ENCODE data around the gene HOXC5. TPM values are rescaled to one million over a fixed set of nuclear protein-coding genes. Genes with fewer than 3 reads are reported as not detected.
A peak's percentile ranks its signal among the peaks of the same experiment; 100 is the strongest.

The HOXC5 gene
- total and polyA plus RNA-seq, 4 experiments from 2014 or later, result not detected

DNA sequence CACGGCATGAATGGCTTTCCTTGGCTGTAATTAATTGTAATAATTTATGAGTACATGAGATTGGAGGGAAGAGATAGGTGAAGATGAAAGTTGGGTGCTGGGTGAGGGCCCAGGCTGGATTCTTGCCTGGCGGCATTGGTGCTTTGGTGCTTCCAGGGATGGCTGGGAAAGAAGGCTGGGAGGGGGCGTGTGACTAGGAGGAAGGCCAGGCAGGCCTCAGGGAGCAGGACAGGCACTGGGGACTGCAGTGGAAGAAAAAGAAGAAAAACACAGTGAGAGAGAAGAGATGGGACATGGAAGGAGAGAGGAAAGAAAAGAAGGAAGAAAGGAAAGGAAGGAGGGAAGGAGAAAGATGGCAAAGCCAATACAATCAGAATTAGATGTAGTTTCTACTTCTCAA lies 29.2 kb upstream of the HOXC5 start:
- intact Hi-C loops (cut with micrococcal nuclease), result no loop called here
- Histone ChIP-seq H3K36me3 (ENCODE audit: insufficient read depth, low read length) (no peaks in the 10 kb centered on the region), H3K27ac (ENCODE audit: low read depth, low read length) (no peak overlapping the region), H3K27me3 (ENCODE audit: insufficient read depth, low read length) (peaks cover 87% of the 10 kb centered on the region), H3K4me3 (ENCODE audit: low read length in 2 of 2) (no peak overlapping the region), H3K4me1 (ENCODE audit: insufficient read depth, low read length) (peaks cover 20% of the 10 kb centered on the region), H3K9me3 (ENCODE audit: control insufficient read depth in 1 of 2, low read length in 2 of 2) (no peaks in the 10 kb centered on the region)
- no peaks in the 10 kb centered on the region for H3K36me3 Mint-ChIP-seq
- POLR2A ChIA-PET (ENCODE audit: partially characterized antibody), result interaction anchor here (1.2 kb wide), 1 partner anchor 188 kb away, joined by 3 read pairs; no protein-coding TSS in a partner anchor
- H3K9me3 Mint-ChIP-seq, result peaks cover 0 to 5% (median 0%) of the 10 kb centered on the region in 8 donors
- H3K4me1 Mint-ChIP-seq, result peaks cover 8 to 38% (median 21%) of the 10 kb centered on the region in 4 donors
- no peak for DNase-seq
- peak overlapping the region in 2 of 8 donors; percentile 22 to 23 for H3K4me3 Mint-ChIP-seq
- CTCF ChIA-PET (ENCODE audit: partially characterized antibody), result interaction anchor here (1.9 to 6.9 kb wide), 4 partner anchors 189 to 215 kb away, joined by 4 to 109 read pairs (median 98); partner anchors contain the start of gene SMUG1
- H3K27me3 Mint-ChIP-seq, result peaks cover 68 to 84% of the 10 kb centered on the region in 2 donors
- H3K27ac Mint-ChIP-seq, result peak overlapping the region in 2 of 7 donors; percentile 0 to 4

DNA sequence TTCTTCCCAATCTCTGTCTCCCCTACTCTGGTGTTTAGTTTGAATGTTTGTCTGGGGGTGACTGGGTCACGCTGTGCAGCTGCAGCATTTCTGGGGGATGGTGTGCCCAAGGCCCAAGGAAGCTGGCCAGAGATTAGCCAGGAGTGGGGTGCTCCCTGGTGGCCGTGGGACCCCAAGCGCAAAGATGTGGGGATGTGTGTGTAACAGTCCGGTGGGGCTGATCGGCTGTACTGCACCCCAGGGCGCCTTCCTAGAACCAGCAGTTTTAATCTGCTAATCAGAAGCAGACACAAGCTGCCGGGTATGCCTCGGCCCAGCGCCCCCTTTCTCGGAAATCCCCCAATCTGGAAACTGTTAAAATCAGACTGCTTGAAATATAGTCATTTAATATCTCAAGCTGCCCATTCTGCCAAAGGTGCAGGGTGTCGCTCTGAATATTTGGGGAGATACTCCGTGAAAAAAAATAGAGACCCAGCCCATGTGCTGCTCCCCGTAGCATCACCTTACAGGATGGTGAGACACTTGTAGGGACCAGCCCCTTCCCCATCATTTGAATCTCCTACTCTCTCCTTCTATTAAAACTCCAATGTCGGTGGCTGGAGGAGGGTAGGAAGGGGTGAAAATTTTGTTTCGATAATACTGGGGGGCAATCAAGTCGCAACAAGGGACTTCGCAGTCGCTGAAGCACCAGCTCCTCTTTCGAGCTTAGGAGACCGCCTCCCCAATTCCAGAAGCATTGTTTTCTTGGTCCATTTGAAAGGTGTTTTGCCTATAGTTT lies 28.6 kb upstream of the HOXC5 start:
- H3K4me1 Mint-ChIP-seq, result peaks cover 10 to 36% (median 23%) of the 10 kb centered on the region in 4 donors
- peaks cover 0 to 2% (median 0%) of the 10 kb centered on the region in 8 donors for H3K9me3 Mint-ChIP-seq
- ChIA-PET CTCF (ENCODE audit: partially characterized antibody) (interaction anchor here (2.0 to 6.9 kb wide), 4 partner anchors 12 to 204 kb away, joined by 14 to 109 read pairs (median 98); partner anchors contain the start of gene SMUG1), POLR2A (ENCODE audit: partially characterized antibody) (interaction anchor here (1.2 kb wide), 1 partner anchor 188 kb away, joined by 3 read pairs; no protein-coding TSS in a partner anchor)
- Histone ChIP-seq H3K27ac (ENCODE audit: low read depth, low read length) (no peak overlapping the region), H3K9me3 (ENCODE audit: control insufficient read depth in 1 of 2, low read length in 2 of 2) (no peaks in the 10 kb centered on the region), H3K36me3 (ENCODE audit: insufficient read depth, low read length) (no peaks in the 10 kb centered on the region), H3K27me3 (ENCODE audit: insufficient read depth, low read length) (peaks cover 84% of the 10 kb centered on the region), H3K4me1 (ENCODE audit: insufficient read depth, low read length) (peaks cover 22% of the 10 kb centered on the region), H3K4me3 (ENCODE audit: low read length in 2 of 2) (no peak overlapping the region)
- peaks cover 66 to 82% of the 10 kb centered on the region in 2 donors for H3K27me3 Mint-ChIP-seq
- intact Hi-C loops (cut with micrococcal nuclease), result no loop called here
- H3K36me3 Mint-ChIP-seq, result no peaks in the 10 kb centered on the region
- H3K4me3 Mint-ChIP-seq, result no peak overlapping the region
- H3K27ac Mint-ChIP-seq, result peak overlapping the region in 1 of 7 donors; percentile 0
- DNase-seq, result no peak

DNA sequence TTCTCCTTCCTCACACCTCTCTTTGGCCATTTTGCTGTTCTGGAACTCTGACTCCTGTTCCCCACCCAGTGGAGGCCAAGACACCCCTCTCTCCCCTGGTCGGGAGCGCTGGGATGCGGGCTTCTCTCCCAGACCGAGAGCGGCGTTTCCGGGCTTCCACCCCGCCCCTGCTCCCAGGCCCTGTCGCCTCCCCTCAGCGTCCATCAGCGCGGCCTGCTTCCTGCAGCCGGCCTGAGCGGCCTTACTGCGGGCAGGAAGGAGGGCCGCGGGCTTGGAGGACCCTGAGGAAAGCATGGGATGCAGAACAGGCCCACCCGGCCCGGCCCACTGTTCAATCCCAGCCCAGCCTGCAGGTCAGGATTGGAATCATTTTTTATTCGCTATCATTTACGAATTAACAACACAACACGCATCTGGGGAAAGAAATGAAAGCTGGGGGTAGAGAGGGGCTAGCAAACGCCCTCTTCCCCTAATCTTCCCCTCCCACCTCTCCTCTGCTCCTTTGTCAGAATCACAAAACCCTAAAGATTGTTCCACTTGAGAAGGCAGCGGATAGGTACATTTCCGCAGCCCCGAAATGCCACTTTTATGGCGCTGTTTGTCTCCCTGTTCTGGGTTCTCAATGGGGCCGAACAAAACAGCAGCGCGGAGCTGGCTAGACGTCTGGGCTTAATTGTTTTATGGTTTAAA lies 27.9 kb upstream of the HOXC5 start:
- peaks cover 65 to 85% of the 10 kb centered on the region in 2 donors for H3K27me3 Mint-ChIP-seq
- intact Hi-C loops (cut with micrococcal nuclease), result loop anchor here (5.0 kb wide), 1 partner anchor 372 kb away; no protein-coding TSS in a partner anchor
- H3K36me3 Mint-ChIP-seq, result no peaks in the 10 kb centered on the region
- H3K9me3 ChIP-seq (ENCODE audit: control insufficient read depth in 1 of 2, low read length in 2 of 2), result no peaks in the 10 kb centered on the region
- ChIA-PET CTCF (ENCODE audit: partially characterized antibody) (interaction anchor here (0.9 to 6.9 kb wide), 8 partner anchors 12 to 348 kb away, joined by 3 to 109 read pairs (median 23); partner anchors contain the start of gene SMUG1), POLR2A (ENCODE audit: partially characterized antibody) (interaction anchor here (1.2 kb wide), 1 partner anchor 187 kb away, joined by 9 read pairs; no protein-coding TSS in a partner anchor)
- H3K27ac ChIP-seq (ENCODE audit: low read depth, low read length), result no peak overlapping the region
- peaks cover 85% of the 10 kb centered on the region for H3K27me3 ChIP-seq (ENCODE audit: insufficient read depth, low read length)
- peak overlapping the region in 2 of 8 donors; percentile 23 to 35 for H3K4me3 Mint-ChIP-seq
- H3K4me3 ChIP-seq (ENCODE audit: low read length in 2 of 2), result no peak overlapping the region
- peaks cover 24% of the 10 kb centered on the region for H3K4me1 ChIP-seq (ENCODE audit: insufficient read depth, low read length)
- no peaks in the 10 kb centered on the region for H3K36me3 ChIP-seq (ENCODE audit: insufficient read depth, low read length)
- H3K27ac Mint-ChIP-seq, result peak overlapping the region in 2 of 7 donors; percentile 5 to 58
- peaks cover 10 to 36% (median 23%) of the 10 kb centered on the region in 4 donors for H3K4me1 Mint-ChIP-seq
- H3K9me3 Mint-ChIP-seq, result peaks cover 0 to 2% (median 0%) of the 10 kb centered on the region in 8 donors
- no peak for DNase-seq

DNA sequence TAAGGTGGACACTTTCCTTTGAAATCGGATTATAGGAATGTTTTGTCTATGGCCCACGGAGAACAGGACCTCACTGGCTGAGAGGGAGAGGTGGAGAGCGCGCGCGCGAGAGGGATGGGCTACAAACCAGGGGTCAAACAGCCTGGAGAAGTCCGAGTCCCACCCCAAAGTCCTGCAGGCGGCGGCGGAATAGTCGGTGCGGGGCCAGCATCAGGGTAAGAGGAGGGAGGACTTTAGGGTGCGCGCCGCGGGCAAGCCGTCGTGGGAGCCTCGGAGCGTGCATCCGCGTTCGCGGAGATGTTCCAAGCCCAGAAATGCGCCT lies 27.4 kb upstream of the HOXC5 start:
- Mint-ChIP-seq H3K4me1 (peaks cover 9 to 38% (median 24%) of the 10 kb centered on the region in 4 donors), H3K27me3 (peaks cover 68 to 86% of the 10 kb centered on the region in 2 donors), H3K4me3 (peak overlapping the region in 5 of 8 donors; percentile 35 to 82 (median 74)), H3K27ac (peak overlapping the region in 2 of 7 donors; percentile 5 to 58), H3K9me3 (peaks cover 0 to 2% (median 0%) of the 10 kb centered on the region in 8 donors), H3K36me3 (no peaks in the 10 kb centered on the region)
- no peaks in the 10 kb centered on the region for H3K36me3 ChIP-seq (ENCODE audit: insufficient read depth, low read length)
- no peak overlapping the region for H3K4me3 ChIP-seq (ENCODE audit: low read length in 2 of 2)
- ChIA-PET CTCF (ENCODE audit: partially characterized antibody) (interaction anchor here (0.6 to 6.9 kb wide), 11 partner anchors 11 to 348 kb away, joined by 3 to 109 read pairs (median 5); partner anchors contain the start of gene SMUG1), POLR2A (ENCODE audit: partially characterized antibody) (interaction anchor here (1.0 to 4.2 kb wide), 3 partner anchors 9 to 186 kb away, joined by 5 to 19 read pairs (median 9); no protein-coding TSS in a partner anchor)
- intact Hi-C loops (cut with micrococcal nuclease), result loop anchor here (5.0 kb wide), 1 partner anchor 372 kb away; no protein-coding TSS in a partner anchor
- H3K27ac ChIP-seq (ENCODE audit: low read depth, low read length), result no peak overlapping the region
- peaks cover 19% of the 10 kb centered on the region for H3K4me1 ChIP-seq (ENCODE audit: insufficient read depth, low read length)
- peaks cover 84% of the 10 kb centered on the region for H3K27me3 ChIP-seq (ENCODE audit: insufficient read depth, low read length)
- no peak for DNase-seq
- no peaks in the 10 kb centered on the region for H3K9me3 ChIP-seq (ENCODE audit: control insufficient read depth in 1 of 2, low read length in 2 of 2)

DNA sequence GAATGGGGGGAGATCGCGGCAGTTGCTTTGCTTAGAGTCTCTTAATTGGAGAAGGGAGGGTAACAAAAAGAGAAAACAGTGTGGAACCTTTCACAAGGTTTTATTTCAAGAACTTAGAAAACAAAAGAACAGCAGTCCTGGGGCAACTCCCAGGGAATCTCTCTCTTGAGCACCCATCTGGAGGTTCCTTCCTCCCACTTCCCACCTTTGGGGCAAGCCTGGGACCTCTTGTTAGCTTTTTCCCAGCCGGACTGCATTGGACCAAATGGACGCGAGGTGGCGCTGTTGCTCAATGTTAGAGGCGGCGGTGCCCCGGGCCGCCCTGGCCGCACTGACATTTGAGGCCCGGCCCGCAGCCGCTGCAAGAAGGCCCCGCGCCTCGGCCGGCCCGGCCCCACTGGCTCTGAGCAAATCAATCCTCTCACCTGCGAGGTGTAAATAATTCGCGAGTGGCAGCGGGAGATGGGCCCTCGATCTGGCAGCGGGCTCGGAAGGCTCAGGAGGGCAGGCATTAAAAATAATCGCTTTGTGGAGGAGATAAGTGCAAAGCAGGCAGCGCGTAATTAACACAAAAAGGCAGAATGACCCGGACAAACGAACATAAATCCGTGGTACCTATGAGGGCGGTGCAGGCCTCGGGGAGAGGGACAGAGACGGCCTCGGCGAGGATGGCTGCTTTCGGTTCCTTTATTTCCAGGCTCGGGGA lies 26.8 kb upstream of the HOXC5 start:
- peaks cover 9 to 42% (median 25%) of the 10 kb centered on the region in 4 donors for H3K4me1 Mint-ChIP-seq
- CTCF ChIA-PET (ENCODE audit: partially characterized antibody), result interaction anchor here (0.6 to 6.9 kb wide), 11 partner anchors 11 to 347 kb away, joined by 3 to 109 read pairs (median 5); partner anchors contain the start of gene SMUG1
- POLR2A ChIA-PET (ENCODE audit: partially characterized antibody), result interaction anchor here (1.0 to 4.2 kb wide), 4 partner anchors 9 to 201 kb away, joined by 3 to 19 read pairs (median 7); no protein-coding TSS in a partner anchor
- peaks cover 0 to 2% (median 0%) of the 10 kb centered on the region in 8 donors for H3K9me3 Mint-ChIP-seq
- H3K27me3 Mint-ChIP-seq, result peaks cover 70 to 85% of the 10 kb centered on the region in 2 donors
- H3K27ac Mint-ChIP-seq, result peak overlapping the region in 5 of 7 donors; percentile 5 to 58 (median 18)
- no peaks in the 10 kb centered on the region for H3K36me3 Mint-ChIP-seq
- Histone ChIP-seq H3K4me3 (ENCODE audit: low read length in 2 of 2) (peak overlapping the region in 1 of 2 donors; percentile 44), H3K4me1 (ENCODE audit: insufficient read depth, low read length) (peaks cover 19% of the 10 kb centered on the region), H3K9me3 (ENCODE audit: control insufficient read depth in 1 of 2, low read length in 2 of 2) (no peaks in the 10 kb centered on the region), H3K27me3 (ENCODE audit: insufficient read depth, low read length) (peaks cover 84% of the 10 kb centered on the region), H3K36me3 (ENCODE audit: insufficient read depth, low read length) (no peaks in the 10 kb centered on the region), H3K27ac (ENCODE audit: low read depth, low read length) (no peak overlapping the region)
- DNase-seq, result peak; percentile 76 to 87 (median 80)
- intact Hi-C loops (cut with micrococcal nuclease), result loop anchor here (1.0 to 5.0 kb wide), 6 partner anchors 21 to 371 kb away; no protein-coding TSS in a partner anchor
- peak overlapping the region; percentile 64 to 92 (median 79) for H3K4me3 Mint-ChIP-seq

DNA sequence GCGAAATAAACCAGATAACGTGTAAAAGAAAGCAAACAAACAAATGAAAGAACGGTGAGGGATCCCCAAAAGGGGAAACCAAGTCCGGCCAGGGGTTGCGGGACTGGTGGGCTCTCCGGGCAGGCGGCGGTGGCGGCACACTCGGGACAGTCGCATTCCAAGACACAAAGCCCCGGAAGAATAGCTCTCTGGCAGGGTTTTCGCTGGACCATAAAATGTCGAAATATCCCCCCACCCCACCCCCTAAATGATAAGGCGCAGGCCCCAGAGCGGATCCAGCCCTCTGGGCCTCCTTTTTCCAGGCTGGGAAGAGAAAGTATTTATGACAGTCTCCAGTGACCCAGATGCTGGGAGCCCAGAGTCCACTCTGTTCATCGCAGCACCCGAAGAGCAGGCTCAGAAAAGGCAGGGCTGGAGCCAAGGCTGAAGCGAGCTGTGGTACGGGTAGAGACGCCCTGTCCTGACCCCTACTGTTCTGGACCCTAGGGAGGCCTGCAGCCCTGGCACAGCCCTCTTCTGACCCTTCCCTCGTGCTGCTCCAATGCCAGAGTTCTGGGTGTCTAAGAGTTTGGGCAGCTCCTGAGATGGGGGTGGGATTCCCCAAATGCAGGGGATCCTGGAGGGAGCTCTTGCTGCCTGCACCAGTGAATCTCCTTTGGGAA lies 26.2 kb upstream of the HOXC5 start:
- H3K27me3 Mint-ChIP-seq, result peaks cover 73 to 85% of the 10 kb centered on the region in 2 donors
- DNase-seq, result no peak
- intact Hi-C loops (cut with micrococcal nuclease), result loop anchor here (1.0 to 5.0 kb wide), 6 partner anchors 20 to 371 kb away; no protein-coding TSS in a partner anchor
- Histone ChIP-seq H3K4me3 (ENCODE audit: low read length in 2 of 2) (peak overlapping the region in 1 of 2 donors; percentile 44), H3K27ac (ENCODE audit: low read depth, low read length) (no peak overlapping the region), H3K36me3 (ENCODE audit: insufficient read depth, low read length) (no peaks in the 10 kb centered on the region), H3K4me1 (ENCODE audit: insufficient read depth, low read length) (peaks cover 19% of the 10 kb centered on the region), H3K27me3 (ENCODE audit: insufficient read depth, low read length) (peaks cover 83% of the 10 kb centered on the region), H3K9me3 (ENCODE audit: control insufficient read depth in 1 of 2, low read length in 2 of 2) (no peaks in the 10 kb centered on the region)
- H3K9me3 Mint-ChIP-seq, result peaks cover 0 to 2% (median 0%) of the 10 kb centered on the region in 8 donors
- peak overlapping the region; percentile 64 to 92 (median 79) for H3K4me3 Mint-ChIP-seq
- H3K27ac Mint-ChIP-seq, result peak overlapping the region in 2 of 7 donors; percentile 18 to 22
- ChIA-PET POLR2A (ENCODE audit: partially characterized antibody) (interaction anchor here (1.0 to 4.2 kb wide), 5 partner anchors 10 to 209 kb away, joined by 3 to 19 read pairs (median 5); no protein-coding TSS in a partner anchor), CTCF (ENCODE audit: partially characterized antibody) (interaction anchor here (1.0 to 6.9 kb wide), 10 partner anchors 10 to 212 kb away, joined by 3 to 109 read pairs (median 10); partner anchors contain the start of genes HOXC5 and SMUG1)
- no peaks in the 10 kb centered on the region for H3K36me3 Mint-ChIP-seq
- H3K4me1 Mint-ChIP-seq, result peaks cover 16 to 48% (median 30%) of the 10 kb centered on the region in 4 donors
